ENCODE results near the gene GLIS2. TPM values are rescaled to one million over a fixed set of nuclear protein-coding genes. Genes with fewer than 3 reads are reported as not detected.

GLIS2 gene
- total RNA-seq, 1 donor = 3.3 TPM

DNA sequence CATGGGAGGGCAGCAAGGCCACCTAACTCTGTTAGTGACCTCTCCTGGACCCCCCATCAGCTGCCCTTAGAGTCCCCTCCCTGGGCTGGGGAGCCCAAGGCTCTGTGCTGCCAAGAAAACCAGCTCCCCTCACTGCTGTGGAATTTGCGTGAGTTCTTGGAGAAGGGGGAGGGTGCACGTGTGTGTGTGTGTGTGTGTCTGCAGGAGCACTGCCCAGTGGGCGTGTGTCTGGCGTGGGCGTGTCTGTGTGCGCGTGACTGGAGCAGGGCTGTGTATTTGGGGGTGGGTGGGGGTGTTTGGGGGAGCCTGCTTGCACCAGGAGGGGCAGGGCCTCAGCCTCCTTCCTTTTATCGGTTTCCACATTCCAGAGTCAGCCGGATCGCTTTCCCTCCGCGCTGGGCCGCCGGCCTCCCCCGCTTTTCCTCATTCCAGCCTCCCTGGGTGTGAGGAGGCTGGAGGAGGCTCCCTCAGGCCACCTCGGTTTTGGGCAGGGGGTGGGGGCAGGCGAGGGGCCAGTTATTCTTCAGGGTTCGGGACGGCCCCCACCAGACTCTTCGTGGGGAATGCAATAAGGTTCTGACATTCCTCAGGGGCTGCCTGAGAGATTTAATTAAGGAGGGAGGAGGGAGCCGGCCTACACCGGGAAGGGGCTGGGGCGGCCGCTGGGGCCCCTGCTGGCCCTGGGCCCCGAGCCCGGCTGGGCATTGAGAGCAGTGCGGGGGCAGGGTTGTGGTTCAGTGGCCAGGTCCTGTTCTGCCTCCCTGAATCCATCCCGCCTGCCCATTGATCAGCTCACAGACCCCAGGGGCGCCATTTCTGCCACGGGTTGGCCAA is 58.3 kb downstream of the GLIS2 start:
- peak; percentile 99 for DNase-seq (ENCODE audit: low read depth)
- no peak for TF ChIP-seq CTCF (IDR thresholded peaks at IDR 0.05; ENCODE audit: insufficient read depth, low read length)
- peak overlapping the region; percentile 97 for H3K4me3 ChIP-seq (ENCODE audit: low read depth, low read length)

- H3K4me3 ChIP-seq (ENCODE audit: low read depth, low read length) = peak overlapping the region; percentile 62
- no peak for TF ChIP-seq CTCF (IDR thresholded peaks at IDR 0.05; ENCODE audit: insufficient read depth, low read length)
- peak; percentile 73 for DNase-seq (ENCODE audit: low read depth)
These were observed 59.9 kb downstream of the GLIS2 start for GRCh38 chr16:4375717-4376116.

DNA sequence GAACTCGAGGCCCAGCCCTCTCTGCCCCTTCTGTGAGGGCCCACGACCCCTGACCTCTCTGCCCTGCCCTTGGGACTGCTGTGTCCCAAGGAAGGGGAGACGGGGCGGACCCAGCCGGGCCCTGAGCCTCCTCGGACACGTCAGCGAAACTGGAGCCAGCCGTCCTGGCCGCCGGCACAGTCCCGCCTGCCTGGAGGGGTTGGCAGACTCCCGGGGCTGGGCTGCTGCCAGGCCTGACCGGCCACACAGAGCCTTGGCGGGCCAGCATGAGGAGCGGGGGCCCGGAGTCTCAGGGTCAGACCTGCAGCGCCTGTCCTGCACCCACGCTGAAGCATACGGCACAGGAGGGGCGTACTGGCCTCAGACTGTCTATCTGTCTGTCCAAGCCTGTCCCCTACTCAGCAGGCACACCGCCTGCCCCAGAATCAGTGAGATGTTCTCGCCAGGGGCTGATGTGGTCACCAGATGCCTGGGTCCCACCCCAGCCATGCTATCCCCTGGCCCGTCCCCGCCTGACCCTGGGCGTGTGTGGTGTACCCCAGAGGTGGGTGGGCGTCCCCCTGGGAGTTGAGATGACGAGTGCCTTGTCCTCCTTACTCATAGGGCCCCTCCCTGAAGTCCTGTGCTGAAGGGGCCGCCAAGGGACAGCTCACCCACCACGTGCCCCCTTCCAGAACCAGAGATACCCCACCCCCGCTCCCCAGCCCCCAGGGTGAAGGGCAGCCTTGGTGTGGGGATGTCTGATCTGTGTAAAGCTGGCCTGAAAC is 60.4 kb downstream of the GLIS2 start:
- peak overlapping the region; percentile 65 for H3K4me3 ChIP-seq (ENCODE audit: low read depth, low read length)
- TF ChIP-seq CTCF (IDR thresholded peaks at IDR 0.05; ENCODE audit: insufficient read depth, low read length) = no peak
- DNase-seq (ENCODE audit: low read depth) = peak; percentile 94

GRCh38 chr16:4376893-4377572 is 61.2 kb downstream of the GLIS2 start:
- H3K4me3 ChIP-seq (ENCODE audit: low read depth, low read length) = peak overlapping the region; percentile 65
- TF ChIP-seq CTCF (IDR thresholded peaks at IDR 0.05; ENCODE audit: insufficient read depth, low read length) = no peak
- peak; percentile 58 for DNase-seq (ENCODE audit: low read depth)

DNA sequence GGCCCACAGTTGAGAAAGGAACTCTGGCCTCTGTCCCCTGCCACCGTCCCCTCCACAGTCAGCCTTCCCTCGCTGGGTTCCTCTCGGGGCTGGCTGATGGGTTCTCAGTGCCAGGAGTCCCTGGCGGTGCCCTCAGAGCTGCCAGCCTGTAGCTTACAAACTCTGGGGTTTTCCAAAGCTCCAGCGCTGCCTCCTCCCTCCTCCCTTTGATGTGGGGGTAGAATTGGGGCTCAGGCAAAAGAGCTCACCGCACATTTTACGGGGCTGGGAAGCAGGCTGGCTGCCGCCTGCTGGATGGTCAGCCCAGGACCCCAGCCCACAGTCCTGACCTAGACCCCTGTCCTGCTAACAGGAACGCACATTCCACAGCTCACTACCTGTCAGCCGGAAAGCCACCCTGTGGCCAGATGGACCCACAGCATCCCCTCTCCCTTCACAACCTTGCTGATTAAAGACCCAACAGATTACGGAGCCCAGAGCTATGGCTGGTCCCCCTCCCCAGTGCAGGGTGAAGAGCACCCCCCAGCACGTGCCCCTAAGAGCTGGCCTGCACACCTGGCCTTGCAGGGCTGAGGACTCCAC is 61.8 kb downstream of the GLIS2 start:
- no peak for DNase-seq (ENCODE audit: low read depth)
- peak overlapping the region; percentile 37 for H3K4me3 ChIP-seq (ENCODE audit: low read depth, low read length)
- peak; percentile 33 for TF ChIP-seq CTCF (IDR thresholded peaks at IDR 0.05; ENCODE audit: insufficient read depth, low read length)

- H3K4me3 ChIP-seq (ENCODE audit: low read depth, low read length) = peak overlapping the region; percentile 22
- DNase-seq (ENCODE audit: low read depth) = peak; percentile 77
- TF ChIP-seq CTCF (IDR thresholded peaks at IDR 0.05; ENCODE audit: insufficient read depth, low read length) = no peak
These were observed 62.3 kb downstream of the GLIS2 start for GRCh38 chr16:4378161-4378666.

Data from fibroblast of the aortic adventitia (primary cell).